Astrocyte (in vitro differentiated cells and primary cell): ENCODE data around the gene CCL21.

Experiments used
- CTCF ChIP-seq: IDR thresholded peaks from 2 replicates; pipeline ENCODE4 v1.5.1; 2011; ENCODE audit warnings: low read depth, mild to moderate bottlenecking, inconsistent platforms, low read length, moderate library complexity; ENCODE audit not compliant: insufficient read depth
- EZH2 ChIP-seq: IDR thresholded peaks from 2 replicates; pipeline ENCODE4 v1.6.1; 2012; ENCODE audit warnings: mild to moderate bottlenecking, low read length, inconsistent platforms; ENCODE audit not compliant: insufficient read depth

- TF ChIP-seq CTCF (peak; percentile 77), EZH2 (no peak)
These were observed 45.5 kb downstream of the CCL21 start for GRCh38 chr9:34664281-34665066.
